Stimulated activated memory B cell treated with anti-CD40 and anti-IgM and Interleukin-4, amounts not matched to agents 10 μg/mL and 1 μg/mL and 100 μg/mL, for 72 hours (primary cell): ENCODE results near the gene CNOT6.
"Not testable (repeated sequence)": the region's sequence is repeated elsewhere in the genome, so short reads cannot be mapped to it uniquely, and the experiment has no call there.

Experiments
- ATAC-seq: fragments of 150-1000 bp; cut with Tn5 transposase; 2 replicates; pipeline ENCODE4 v1.10.0; 2021
- H3K27ac Mint-ChIP-seq: one replicate; pipeline ENCODE4 v1.8.0; 2022; ENCODE audit warnings: mild to moderate bottlenecking, mixed read lengths
- H3K27me3 Mint-ChIP-seq: one replicate; pipeline ENCODE4 v1.8.0; 2022; ENCODE audit warnings: mixed read lengths
- H3K36me3 Mint-ChIP-seq: one replicate; pipeline ENCODE4 v1.8.0; 2022; ENCODE audit warnings: mixed read lengths
- H3K4me1 Mint-ChIP-seq: one replicate; pipeline ENCODE4 v1.8.0; 2022; ENCODE audit warnings: mixed read lengths
- H3K4me3 Mint-ChIP-seq: one replicate; pipeline ENCODE4 v1.8.0; 2022; ENCODE audit warnings: mild to moderate bottlenecking, moderate library complexity, mixed read lengths
- H3K9me3 Mint-ChIP-seq: one replicate; pipeline ENCODE4 v1.8.0; 2022; ENCODE audit warnings: mixed read lengths

CNOT6 gene

GRCh38 chr5:180492226-180492903 lies 1.8 kb upstream of the CNOT6 start:
- no peak overlapping the region for H3K4me3 Mint-ChIP-seq
- no peaks in the 10 kb centered on the region for H3K36me3 Mint-ChIP-seq
- H3K27me3 Mint-ChIP-seq = no peaks in the 10 kb centered on the region
- no peaks in the 10 kb centered on the region for H3K9me3 Mint-ChIP-seq
- no peak overlapping the region for H3K27ac Mint-ChIP-seq
- H3K4me1 Mint-ChIP-seq = peaks cover 23% of the 10 kb centered on the region
- no peak for ATAC-seq

GRCh38 chr5:180494510-180495181 lies 467 bp downstream of the CNOT6 start:
- Mint-ChIP-seq H3K27me3 (no peaks in the 10 kb centered on the region), H3K36me3 (peaks cover 6% of the 10 kb centered on the region), H3K27ac (peak overlapping the region; percentile 92), H3K4me1 (peaks cover 32% of the 10 kb centered on the region), H3K4me3 (peak overlapping the region; percentile 97), H3K9me3 (no peaks in the 10 kb centered on the region)
- peak; percentile 69 for ATAC-seq

- ATAC-seq = no peak
- Mint-ChIP-seq H3K9me3 (no peaks in the 10 kb centered on the region), H3K36me3 (peaks cover 6% of the 10 kb centered on the region), H3K4me1 (peaks cover 32% of the 10 kb centered on the region), H3K27ac (peak overlapping the region; percentile 92), H3K27me3 (no peaks in the 10 kb centered on the region), H3K4me3 (peak overlapping the region; percentile 67)
Observed at GRCh38 chr5:180495292-180495691, 1.1 kb downstream of the CNOT6 start.

GRCh38 chr5:180495991-180496741 lies 2.0 kb downstream of the CNOT6 start:
- Mint-ChIP-seq H3K36me3 (peaks cover 6% of the 10 kb centered on the region), H3K4me1 (peaks cover 32% of the 10 kb centered on the region), H3K27me3 (no peaks in the 10 kb centered on the region), H3K9me3 (no peaks in the 10 kb centered on the region), H3K4me3 (no peak overlapping the region), H3K27ac (no peak overlapping the region)
- ATAC-seq = no peak

- H3K36me3 Mint-ChIP-seq, H3K4me3 Mint-ChIP-seq, ATAC-seq, H3K9me3 Mint-ChIP-seq, H3K27me3 Mint-ChIP-seq, H3K27ac Mint-ChIP-seq: not testable (repeated sequence)
- H3K4me1 Mint-ChIP-seq = peaks cover 32% of the 10 kb centered on the region
Observed at GRCh38 chr5:180496806-180497205, 2.6 kb downstream of the CNOT6 start.

GRCh38 chr5:180497865-180498264 lies 3.7 kb downstream of the CNOT6 start:
- H3K4me3 Mint-ChIP-seq, H3K27me3 Mint-ChIP-seq, H3K9me3 Mint-ChIP-seq, H3K27ac Mint-ChIP-seq, H3K36me3 Mint-ChIP-seq, ATAC-seq: not testable (repeated sequence)
- H3K4me1 Mint-ChIP-seq = peaks cover 32% of the 10 kb centered on the region

GRCh38 chr5:180498378-180498777 lies 4.2 kb downstream of the CNOT6 start:
- Mint-ChIP-seq H3K36me3 (peaks cover 6% of the 10 kb centered on the region), H3K27ac (no peak overlapping the region), H3K27me3 (no peaks in the 10 kb centered on the region), H3K4me1 (peaks cover 27% of the 10 kb centered on the region), H3K4me3 (no peak overlapping the region), H3K9me3 (no peaks in the 10 kb centered on the region)
- ATAC-seq = no peak

GRCh38 chr5:180499684-180500083 lies 5.5 kb downstream of the CNOT6 start:
- no peaks in the 10 kb centered on the region for H3K9me3 Mint-ChIP-seq
- H3K27ac Mint-ChIP-seq = peak overlapping the region; percentile 35
- peaks cover 6% of the 10 kb centered on the region for H3K36me3 Mint-ChIP-seq
- no peaks in the 10 kb centered on the region for H3K27me3 Mint-ChIP-seq
- H3K4me3 Mint-ChIP-seq = no peak overlapping the region
- peaks cover 22% of the 10 kb centered on the region for H3K4me1 Mint-ChIP-seq
- ATAC-seq = no peak

GRCh38 chr5:180500300-180500699 lies 6.1 kb downstream of the CNOT6 start:
- peaks cover 19% of the 10 kb centered on the region for H3K4me1 Mint-ChIP-seq
- not testable (repeated sequence) for H3K27ac Mint-ChIP-seq

GRCh38 chr5:180507661-180508060 lies 13.5 kb downstream of the CNOT6 start:
- H3K9me3 Mint-ChIP-seq = no peaks in the 10 kb centered on the region
- no peak overlapping the region for H3K27ac Mint-ChIP-seq
- peaks cover 33% of the 10 kb centered on the region for H3K4me1 Mint-ChIP-seq
- peaks cover 23% of the 10 kb centered on the region for H3K36me3 Mint-ChIP-seq
- no peaks in the 10 kb centered on the region for H3K27me3 Mint-ChIP-seq
- H3K4me3 Mint-ChIP-seq = no peak overlapping the region
- no peak for ATAC-seq

More at GRCh38 chr5:180500300-180500699, 6.1 kb downstream of the CNOT6 start:
- not testable (repeated sequence) for H3K36me3 Mint-ChIP-seq, H3K9me3 Mint-ChIP-seq, H3K27me3 Mint-ChIP-seq, H3K4me3 Mint-ChIP-seq, ATAC-seq

- no peak overlapping the region for H3K27ac Mint-ChIP-seq
Observed at GRCh38 chr5:180515294-180515693, 21.1 kb downstream of the CNOT6 start.

GRCh38 chr5:180515974-180516373 lies 21.8 kb downstream of the CNOT6 start:
- not testable (repeated sequence) for ATAC-seq, H3K27ac Mint-ChIP-seq, H3K27me3 Mint-ChIP-seq, H3K4me3 Mint-ChIP-seq, H3K9me3 Mint-ChIP-seq
- Mint-ChIP-seq H3K36me3 (peaks cover 35% of the 10 kb centered on the region), H3K4me1 (peaks cover 52% of the 10 kb centered on the region)

More at GRCh38 chr5:180515294-180515693, 21.1 kb downstream of the CNOT6 start:
- H3K36me3 Mint-ChIP-seq = peaks cover 35% of the 10 kb centered on the region
- peaks cover 52% of the 10 kb centered on the region for H3K4me1 Mint-ChIP-seq
- H3K27me3 Mint-ChIP-seq = no peaks in the 10 kb centered on the region
- H3K9me3 Mint-ChIP-seq = no peaks in the 10 kb centered on the region
- no peak overlapping the region for H3K4me3 Mint-ChIP-seq
- ATAC-seq = no peak

GRCh38 chr5:180516440-180516839 lies 22.3 kb downstream of the CNOT6 start:
- no peak overlapping the region for H3K4me3 Mint-ChIP-seq
- H3K4me1 Mint-ChIP-seq = peaks cover 54% of the 10 kb centered on the region
- peaks cover 35% of the 10 kb centered on the region for H3K36me3 Mint-ChIP-seq

GRCh38 chr5:180519098-180519497 lies 24.9 kb downstream of the CNOT6 start:
- no peaks in the 10 kb centered on the region for H3K27me3 Mint-ChIP-seq
- H3K4me3 Mint-ChIP-seq = no peak overlapping the region
- no peak overlapping the region for H3K27ac Mint-ChIP-seq
- H3K9me3 Mint-ChIP-seq = no peaks in the 10 kb centered on the region
- H3K4me1 Mint-ChIP-seq = peaks cover 75% of the 10 kb centered on the region
- H3K36me3 Mint-ChIP-seq = peaks cover 31% of the 10 kb centered on the region
- no peak for ATAC-seq

More at GRCh38 chr5:180516440-180516839, 22.3 kb downstream of the CNOT6 start:
- Mint-ChIP-seq H3K27ac (no peak overlapping the region), H3K27me3 (no peaks in the 10 kb centered on the region), H3K9me3 (no peaks in the 10 kb centered on the region)
- ATAC-seq = no peak

- Mint-ChIP-seq H3K27me3 (no peaks in the 10 kb centered on the region), H3K4me3 (no peak overlapping the region), H3K9me3 (no peaks in the 10 kb centered on the region), H3K27ac (no peak overlapping the region), H3K4me1 (peaks cover 65% of the 10 kb centered on the region), H3K36me3 (peaks cover 24% of the 10 kb centered on the region)
- ATAC-seq = no peak
Observed at GRCh38 chr5:180521101-180521500, 26.9 kb downstream of the CNOT6 start.
